ENCODE measurements around the gene PAK1. TPM values are rescaled to one million over a fixed set of nuclear protein-coding genes. Genes with fewer than 3 reads are reported as not detected.
"Not testable (repeated sequence)": the region's sequence is repeated elsewhere in the genome, so short reads cannot be mapped to it uniquely, and the experiment has no call there.

The PAK1 gene
- total RNA-seq, 1 donor from 2014 or later, result 33.1 TPM

GRCh38 chr11:77505956-77506355 is 32.1 kb upstream of the PAK1 start:
- intact Hi-C loops (cut with micrococcal nuclease), result no loop called here
- Mint-ChIP-seq H3K27ac (no peak overlapping the region), H3K36me3 (ENCODE audit: low read depth) (no peaks in the 10 kb centered on the region), H3K9me3 (no peaks in the 10 kb centered on the region), H3K4me3 (no peak overlapping the region), H3K27me3 (ENCODE audit: insufficient read depth) (peaks cover 14% of the 10 kb centered on the region), H3K4me1 (ENCODE audit: low read depth) (no peaks in the 10 kb centered on the region)
- DNase-seq (ENCODE audit: low spot score), result no peak

GRCh38 chr11:77503006-77503405 is 29.1 kb upstream of the PAK1 start:
- Mint-ChIP-seq H3K4me1 (ENCODE audit: low read depth) (no peaks in the 10 kb centered on the region), H3K36me3 (ENCODE audit: low read depth) (no peaks in the 10 kb centered on the region), H3K9me3 (no peaks in the 10 kb centered on the region), H3K27ac (no peak overlapping the region), H3K4me3 (no peak overlapping the region), H3K27me3 (ENCODE audit: insufficient read depth) (peaks cover 18% of the 10 kb centered on the region)
- intact Hi-C loops (cut with micrococcal nuclease), result no loop called here
- no peak for DNase-seq (ENCODE audit: low spot score)

- H3K4me1 Mint-ChIP-seq (ENCODE audit: low read depth), result no peaks in the 10 kb centered on the region
- no peak overlapping the region for H3K27ac Mint-ChIP-seq
These were observed 28.5 kb upstream of the PAK1 start for GRCh38 chr11:77502346-77502905.

GRCh38 chr11:77501758-77502157 is 27.9 kb upstream of the PAK1 start:
- no peaks in the 10 kb centered on the region for H3K4me1 Mint-ChIP-seq (ENCODE audit: low read depth)
- H3K36me3 Mint-ChIP-seq (ENCODE audit: low read depth), result no peaks in the 10 kb centered on the region
- no peak overlapping the region for H3K4me3 Mint-ChIP-seq
- no peak overlapping the region for H3K27ac Mint-ChIP-seq
- H3K27me3 Mint-ChIP-seq (ENCODE audit: insufficient read depth), result peaks cover 18% of the 10 kb centered on the region
- no peak for DNase-seq (ENCODE audit: low spot score)
- H3K9me3 Mint-ChIP-seq, result no peaks in the 10 kb centered on the region
- intact Hi-C loops (cut with micrococcal nuclease), result no loop called here

More at GRCh38 chr11:77502346-77502905, 28.5 kb upstream of the PAK1 start:
- DNase-seq (ENCODE audit: low spot score), result no peak
- H3K9me3 Mint-ChIP-seq, result no peaks in the 10 kb centered on the region
- no peak overlapping the region for H3K4me3 Mint-ChIP-seq
- H3K27me3 Mint-ChIP-seq (ENCODE audit: insufficient read depth), result peaks cover 18% of the 10 kb centered on the region
- H3K36me3 Mint-ChIP-seq (ENCODE audit: low read depth), result no peaks in the 10 kb centered on the region
- intact Hi-C loops (cut with micrococcal nuclease), result no loop called here

- Mint-ChIP-seq H3K27ac (no peak overlapping the region), H3K36me3 (ENCODE audit: low read depth) (no peaks in the 10 kb centered on the region), H3K4me1 (ENCODE audit: low read depth) (no peaks in the 10 kb centered on the region), H3K4me3 (no peak overlapping the region), H3K9me3 (no peaks in the 10 kb centered on the region), H3K27me3 (ENCODE audit: insufficient read depth) (peaks cover 12% of the 10 kb centered on the region)
- intact Hi-C loops (cut with micrococcal nuclease), result no loop called here
- DNase-seq (ENCODE audit: low spot score), result no peak
These were observed 23.5 kb upstream of the PAK1 start for GRCh38 chr11:77497368-77497767.

- H3K4me3 Mint-ChIP-seq, result no peak overlapping the region
- H3K4me1 Mint-ChIP-seq (ENCODE audit: low read depth), result no peaks in the 10 kb centered on the region
- intact Hi-C loops (cut with micrococcal nuclease), result no loop called here
- peaks cover 8% of the 10 kb centered on the region for H3K27me3 Mint-ChIP-seq (ENCODE audit: insufficient read depth)
- no peaks in the 10 kb centered on the region for H3K36me3 Mint-ChIP-seq (ENCODE audit: low read depth)
- H3K27ac Mint-ChIP-seq, result no peak overlapping the region
- H3K9me3 Mint-ChIP-seq, result no peaks in the 10 kb centered on the region
- DNase-seq (ENCODE audit: low spot score), result no peak
These were observed 21.6 kb upstream of the PAK1 start for GRCh38 chr11:77495526-77495925.

- H3K27ac Mint-ChIP-seq; H3K36me3 Mint-ChIP-seq (ENCODE audit: low read depth); H3K4me3 Mint-ChIP-seq; H3K9me3 Mint-ChIP-seq; H3K4me1 Mint-ChIP-seq (ENCODE audit: low read depth); H3K27me3 Mint-ChIP-seq (ENCODE audit: insufficient read depth); intact Hi-C loops (cut with micrococcal nuclease); DNase-seq (ENCODE audit: low spot score): not testable (repeated sequence)
These were observed 16.1 kb upstream of the PAK1 start for GRCh38 chr11:77490035-77490434.

- DNase-seq (ENCODE audit: low spot score), result no peak
- intact Hi-C loops (cut with micrococcal nuclease), result no loop called here
- peaks cover 11% of the 10 kb centered on the region for H3K27me3 Mint-ChIP-seq (ENCODE audit: insufficient read depth)
- no peak overlapping the region for H3K27ac Mint-ChIP-seq
- H3K36me3 Mint-ChIP-seq (ENCODE audit: low read depth), result no peaks in the 10 kb centered on the region
- no peak overlapping the region for H3K4me3 Mint-ChIP-seq
- H3K4me1 Mint-ChIP-seq (ENCODE audit: low read depth), result no peaks in the 10 kb centered on the region
- H3K9me3 Mint-ChIP-seq, result no peaks in the 10 kb centered on the region
These were observed 13.9 kb upstream of the PAK1 start for GRCh38 chr11:77487790-77488189.

- Mint-ChIP-seq H3K9me3 (no peaks in the 10 kb centered on the region), H3K27ac (no peak overlapping the region), H3K27me3 (ENCODE audit: insufficient read depth) (peaks cover 14% of the 10 kb centered on the region), H3K4me3 (no peak overlapping the region), H3K4me1 (ENCODE audit: low read depth) (no peaks in the 10 kb centered on the region), H3K36me3 (ENCODE audit: low read depth) (no peaks in the 10 kb centered on the region)
- intact Hi-C loops (cut with micrococcal nuclease), result loop anchor here (10.0 kb wide), 1 partner anchor 115 kb away; no protein-coding TSS in a partner anchor
- no peak for DNase-seq (ENCODE audit: low spot score)
These were observed 6.0 kb upstream of the PAK1 start for GRCh38 chr11:77479746-77480352.

- no peak for DNase-seq (ENCODE audit: low spot score)
- Mint-ChIP-seq H3K9me3 (no peaks in the 10 kb centered on the region), H3K4me1 (ENCODE audit: low read depth) (peaks cover 25% of the 10 kb centered on the region), H3K36me3 (ENCODE audit: low read depth) (no peaks in the 10 kb centered on the region), H3K4me3 (peak overlapping the region; percentile 42), H3K27me3 (ENCODE audit: insufficient read depth) (peaks cover 22% of the 10 kb centered on the region), H3K27ac (peak overlapping the region; percentile 4)
- intact Hi-C loops (cut with micrococcal nuclease), result loop anchor here (10.0 kb wide), 1 partner anchor 120 kb away; no protein-coding TSS in a partner anchor
These were observed 1.3 kb upstream of the PAK1 start for GRCh38 chr11:77475206-77475605.

- peak overlapping the region; percentile 74 for H3K27ac Mint-ChIP-seq
- H3K27me3 Mint-ChIP-seq (ENCODE audit: insufficient read depth), result peaks cover 22% of the 10 kb centered on the region
- intact Hi-C loops (cut with micrococcal nuclease), result loop anchor here (10.0 kb wide), 1 partner anchor 120 kb away; no protein-coding TSS in a partner anchor
- H3K9me3 Mint-ChIP-seq, result no peaks in the 10 kb centered on the region
- H3K36me3 Mint-ChIP-seq (ENCODE audit: low read depth), result no peaks in the 10 kb centered on the region
- H3K4me3 Mint-ChIP-seq, result peak overlapping the region; percentile 79
- no peak for DNase-seq (ENCODE audit: low spot score)
- H3K4me1 Mint-ChIP-seq (ENCODE audit: low read depth), result peaks cover 27% of the 10 kb centered on the region
These were observed 778 bp upstream of the PAK1 start for GRCh38 chr11:77474684-77475060.

- peak; percentile 47 for DNase-seq (ENCODE audit: low spot score)
- H3K36me3 Mint-ChIP-seq (ENCODE audit: low read depth), result no peaks in the 10 kb centered on the region
- H3K27ac Mint-ChIP-seq, result no peak overlapping the region
- peak overlapping the region; percentile 77 for H3K4me3 Mint-ChIP-seq
- H3K27me3 Mint-ChIP-seq (ENCODE audit: insufficient read depth), result peaks cover 30% of the 10 kb centered on the region
- intact Hi-C loops (cut with micrococcal nuclease), result loop anchor here (2.0 to 10.0 kb wide), 2 partner anchors 122 to 426 kb away; no protein-coding TSS in a partner anchor
- H3K4me1 Mint-ChIP-seq (ENCODE audit: low read depth), result peaks cover 27% of the 10 kb centered on the region
- H3K9me3 Mint-ChIP-seq, result no peaks in the 10 kb centered on the region
These were observed 698 bp downstream of the PAK1 start for GRCh38 chr11:77472991-77473800.

Measured in activated T-helper 1 cell treated with anti-CD3 and anti-CD28 coated beads, Interleukin-12 subunit alpha, Interleukin-12 subunit beta, Interleukin-2, Interleukin-4 antibody, amounts not matched to agents 30 ng/mL and 10 ng/mL and 1 ng/mL, durations not matched to agents 14 hours and 24 hours and 36 hours (primary cell).